A549 treated with GW870086 at 1 μM for 4 hours (cell line): ENCODE data around the gene PPCDC. TPM values are rescaled to one million over a fixed set of nuclear protein-coding genes. Genes with fewer than 3 reads are reported as not detected.

Source experiments
- total RNA-seq: library from RNA; stranded (reverse); fragments of 200-300 nt; extraction: Qiagen RNA extraction; gene quantifications from 5 replicates; pipeline ENCODE4 v1.2.3, GENCODE V29; 2022; ENCODE audit warnings: low read depth

Gene PPCDC
- total RNA-seq: 12.4 to 18.3 TPM (median 16.6 TPM) in 5 replicates

GRCh38 chr15:75023181-75023871 is at the start of gene PPCDC:
TSS of gene PPCDC (plus strand) at chr15:75023590. CDS start at chr15:75028319, 4,729 bp downstream.

GRCh38 chr15:74995182-74995778 is 28.1 kb upstream of the PPCDC start, which contains the start of gene SCAMP5:
TSS of gene SCAMP5 (plus strand) at chr15:74995563. CDS start at chr15:75011840, 16,277 bp downstream.

Other genes with a start within 250 kb of the PPCDC start
- gene CSK, start 241.5 kb upstream of the PPCDC start, total RNA-seq: 55.9 to 67.4 TPM (median 62.0 TPM) in 5 replicates
- gene LMAN1L, start 210.8 kb upstream of the PPCDC start, total RNA-seq: not detected in 5 replicates
- gene CPLX3, start 197.0 kb upstream of the PPCDC start, total RNA-seq: 0.07 to 0.13 TPM in 2 of 5 replicates, not detected in the others
- gene ULK3, start 180.4 kb upstream of the PPCDC start, total RNA-seq: 29.2 to 34.6 TPM (median 32.7 TPM) in 5 replicates
- gene SCAMP2, start 150.2 kb upstream of the PPCDC start, total RNA-seq: 54.4 to 68.8 TPM (median 65.9 TPM) in 5 replicates
- gene MPI, start 133.5 kb upstream of the PPCDC start, total RNA-seq: 27.2 to 38.6 TPM (median 30.2 TPM) in 5 replicates
- gene FAM219B, start 116.7 kb upstream of the PPCDC start, total RNA-seq: 30.1 to 38.8 TPM (median 36.4 TPM) in 5 replicates
- gene COX5A, start 85.5 kb upstream of the PPCDC start, total RNA-seq: 525 to 634 TPM (median 565 TPM) in 5 replicates
- 22.1 to 29.5 TPM (median 27.1 TPM) in 5 replicates for gene RPP25, start 66.8 kb upstream of the PPCDC start, total RNA-seq
- 10.1 to 14.2 TPM (median 12.0 TPM) in 5 replicates for gene SCAMP5, start 28.0 kb upstream of the PPCDC start, total RNA-seq
- 24.2 to 31.7 TPM (median 31.1 TPM) in 5 replicates for gene C15orf39, start 178.3 kb downstream of the PPCDC start, total RNA-seq
- 0.16 TPM in 1 of 5 replicates, not detected in the others for gene GOLGA6C, start 234.7 kb downstream of the PPCDC start, total RNA-seq